ENCODE measurements around the gene ZGPAT. TPM values are rescaled to one million over a fixed set of nuclear protein-coding genes. Genes with fewer than 3 reads are reported as not detected.

Gene ZGPAT
- total and polyA plus RNA-seq, 2 of the 13 experiments (the other 11 are each of a cell fraction or from before 2014, with no cell fraction given) = 23.0 to 41.9 TPM

GRCh38 chr20:63704749-63705117 lies 3.1 kb upstream of the ZGPAT start:
- no peaks in the 10 kb centered on the region for H3K9me3 ChIP-seq (ENCODE audit: low read length)
- H3K9ac ChIP-seq (ENCODE audit: insufficient read depth, low read depth, low read length) = no peak overlapping the region
- peaks cover 22% of the 10 kb centered on the region for H3K4me1 ChIP-seq (ENCODE audit: insufficient read depth, low read length)
- DNase-seq (ENCODE audit: low spot score) = no peak
- ATAC-seq = no peak
- BruUV-seq (replicated peaks) = no TSS peak
- H3K4me3 ChIP-seq (replicated peaks in 1 of 3; ENCODE audit: insufficient read depth in 1 of 3, low read depth in 2 of 3, low read length in 3 of 3) = no peak overlapping the region
- intact Hi-C loops (cut with micrococcal nuclease; ENCODE audit: unreplicated experiment) (no loop called here), in situ Hi-C loops (cut with HindIII; ENCODE audit: extremely low pct_ligation_motif_present, low pct_unique_long_range_greater_than_20kb) (loop anchor here (5.0 to 10.0 kb wide), 3 partner anchors 38 to 153 kb away; no protein-coding TSS in a partner anchor)
- H3K4me2 ChIP-seq (ENCODE audit: low read depth, low read length) = no peak overlapping the region
- ChIA-PET CTCF (ENCODE audit: low intra/inter-chr PET ratio, low total read pairs) (no interaction called here), POLR2A (interaction anchor here (1.5 to 12.4 kb wide), 2 partner anchors 31 to 40 kb away, joined by 5 to 190 read pairs; partner anchors contain the start of genes LIME1 and SLC2A4RG)
- H4K20me1 ChIP-seq (ENCODE audit: insufficient read depth, low read length) = peaks cover 10% of the 10 kb centered on the region; the same call in 1 of the 2 replicates
- H2AFZ ChIP-seq (ENCODE audit: low read length) = no peak overlapping the region
- H3K36me3 ChIP-seq (replicated peaks in 1 of 2; ENCODE audit: control insufficient read depth in 1 of 2, insufficient read depth in 2 of 2, low read length in 2 of 2) = peaks cover 20 to 38% of the 10 kb centered on the region in 2 experiments
- no peaks in the 10 kb centered on the region; a peak in 1 of 5 replicates for H3K27me3 ChIP-seq (ENCODE audit: control insufficient read depth in 1 of 2, insufficient read depth in 2 of 2, low read length in 2 of 2)
- no peak overlapping the region for H3K27ac ChIP-seq (ENCODE audit: extremely low read length, insufficient read depth, low read length)
- WGBS (ENCODE audit: low lambda C conversion rate) = 77% methylated on average over 6 of the region's 6 CpGs
- TF ChIP-seq RBFOX2 (IDR thresholded peaks at IDR 0.05; ENCODE audit: low read depth, low read length) = peak; percentile 65
- no peak for TF ChIP-seq ZNF136 (CRISPR knock-in tag; IDR thresholded peaks at IDR 0.05; ENCODE audit: low read depth)
- TF ChIP-seq ZNF691 (CRISPR knock-in tag; IDR thresholded peaks at IDR 0.05; ENCODE audit: borderline replicate concordance, low read depth) = 0 out of 2 replicates have a peak, but pooled peaks have one; percentile 50
- H3K79me2 ChIP-seq (ENCODE audit: insufficient read depth, low read length) = peaks cover 38% of the 10 kb centered on the region
- no peak for FAIRE-seq

DNA sequence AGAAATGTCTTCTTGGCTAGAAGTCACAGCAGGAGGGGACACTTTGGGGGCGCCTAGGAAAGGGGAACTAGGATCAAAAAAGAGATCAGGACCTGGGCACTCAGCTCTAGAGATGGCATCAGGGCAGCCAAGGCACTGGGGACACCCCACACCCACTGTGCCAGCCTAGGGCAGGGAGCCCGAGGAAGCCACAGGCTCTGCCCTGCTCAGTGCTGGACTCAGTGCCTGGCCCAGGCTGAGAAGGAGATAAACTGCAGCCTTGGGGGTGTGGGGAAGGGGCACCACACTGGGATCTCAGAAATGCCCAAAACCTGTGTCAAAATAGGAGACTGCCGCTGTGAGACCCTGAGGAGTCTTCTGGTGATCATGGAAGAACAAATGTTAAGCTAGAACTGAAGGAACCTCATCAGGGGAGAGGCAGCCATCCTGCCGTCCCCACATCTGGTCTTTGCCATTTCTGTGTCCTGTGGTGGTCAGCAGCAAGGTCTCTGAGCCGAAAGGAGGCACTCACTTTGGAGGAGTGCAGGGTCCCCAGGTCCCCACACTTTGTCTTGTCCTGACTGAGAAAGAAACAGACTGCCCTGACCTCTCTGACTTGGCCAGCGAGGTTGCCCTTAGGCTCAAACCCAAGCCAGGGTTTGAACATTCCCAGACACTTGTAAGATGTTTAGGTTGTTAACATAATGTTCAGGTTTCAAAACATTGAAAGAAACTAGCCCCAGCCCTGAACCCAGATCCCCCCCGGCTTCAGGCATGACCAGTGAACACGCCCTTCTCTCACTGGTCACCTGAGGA lies 2.4 kb upstream of the ZGPAT start:
- peaks cover 10% of the 10 kb centered on the region; the same call in 1 of the 2 replicates for H4K20me1 ChIP-seq (ENCODE audit: insufficient read depth, low read length)
- no peak for DNase-seq (ENCODE audit: low spot score)
- H3K9ac ChIP-seq (ENCODE audit: insufficient read depth, low read depth, low read length) = no peak overlapping the region
- H3K9me3 ChIP-seq (ENCODE audit: low read length) = no peaks in the 10 kb centered on the region
- FAIRE-seq = no peak
- no peak overlapping the region for H3K4me3 ChIP-seq (replicated peaks in 1 of 3; ENCODE audit: insufficient read depth in 1 of 3, low read depth in 2 of 3, low read length in 3 of 3)
- no TSS peak for BruUV-seq (replicated peaks)
- intact Hi-C loops (cut with micrococcal nuclease; ENCODE audit: unreplicated experiment) = loop anchor here (2.0 kb wide), 2 partner anchors 35 to 159 kb away; partner anchors contain the start of gene TPD52L2
- H3K79me2 ChIP-seq (ENCODE audit: insufficient read depth, low read length) = peaks cover 42% of the 10 kb centered on the region
- H3K4me1 ChIP-seq (ENCODE audit: insufficient read depth, low read length) = peaks cover 29% of the 10 kb centered on the region
- ATAC-seq = no peak
- in situ Hi-C loops (cut with HindIII; ENCODE audit: extremely low pct_ligation_motif_present, low pct_unique_long_range_greater_than_20kb) = loop anchor here (5.0 to 10.0 kb wide), 3 partner anchors 37 to 152 kb away; no protein-coding TSS in a partner anchor
- H3K4me2 ChIP-seq (ENCODE audit: low read depth, low read length) = no peak overlapping the region
- no peak overlapping the region for H3K27ac ChIP-seq (ENCODE audit: extremely low read length, insufficient read depth, low read length)
- WGBS (ENCODE audit: low lambda C conversion rate) = 91% methylated on average over 8 of the region's 8 CpGs
- CTCF ChIA-PET (ENCODE audit: low intra/inter-chr PET ratio, low total read pairs) = interaction anchor here (1.7 to 3.2 kb wide), 2 partner anchors 153 to 159 kb away, joined by 5 to 15 read pairs; partner anchors contain the start of gene TPD52L2
- H3K27me3 ChIP-seq (ENCODE audit: control insufficient read depth in 1 of 2, insufficient read depth in 2 of 2, low read length in 2 of 2) = no peaks in the 10 kb centered on the region; a peak in 1 of 5 replicates
- POLR2A ChIA-PET = interaction anchor here (1.2 to 12.4 kb wide), 3 partner anchors 19 to 47 kb away, joined by 3 to 190 read pairs (median 55); partner anchors contain the start of genes LIME1 and SLC2A4RG
- H3K36me3 ChIP-seq (replicated peaks in 1 of 2; ENCODE audit: control insufficient read depth in 1 of 2, insufficient read depth in 2 of 2, low read length in 2 of 2) = peaks cover 20 to 43% of the 10 kb centered on the region in 2 experiments
- H2AFZ ChIP-seq (ENCODE audit: low read length) = no peak overlapping the region
- TF ChIP-seq ZMAT3 (CRISPR knock-in tag; conservative IDR thresholded peaks at IDR 0.05) (0 out of 2 replicates have a peak, but pooled peaks have one; percentile 54), MED8 (CRISPR knock-in tag; IDR thresholded peaks at IDR 0.05; ENCODE audit: insufficient replicate concordance) (peak; percentile 25), FUBP1 (CRISPR knock-in tag; IDR thresholded peaks at IDR 0.05; ENCODE audit: borderline replicate concordance) (no peak), ADNP (CRISPR knock-in tag; IDR thresholded peaks at IDR 0.05) (no peak)
- TF ChIP-seq, protein P1, sequence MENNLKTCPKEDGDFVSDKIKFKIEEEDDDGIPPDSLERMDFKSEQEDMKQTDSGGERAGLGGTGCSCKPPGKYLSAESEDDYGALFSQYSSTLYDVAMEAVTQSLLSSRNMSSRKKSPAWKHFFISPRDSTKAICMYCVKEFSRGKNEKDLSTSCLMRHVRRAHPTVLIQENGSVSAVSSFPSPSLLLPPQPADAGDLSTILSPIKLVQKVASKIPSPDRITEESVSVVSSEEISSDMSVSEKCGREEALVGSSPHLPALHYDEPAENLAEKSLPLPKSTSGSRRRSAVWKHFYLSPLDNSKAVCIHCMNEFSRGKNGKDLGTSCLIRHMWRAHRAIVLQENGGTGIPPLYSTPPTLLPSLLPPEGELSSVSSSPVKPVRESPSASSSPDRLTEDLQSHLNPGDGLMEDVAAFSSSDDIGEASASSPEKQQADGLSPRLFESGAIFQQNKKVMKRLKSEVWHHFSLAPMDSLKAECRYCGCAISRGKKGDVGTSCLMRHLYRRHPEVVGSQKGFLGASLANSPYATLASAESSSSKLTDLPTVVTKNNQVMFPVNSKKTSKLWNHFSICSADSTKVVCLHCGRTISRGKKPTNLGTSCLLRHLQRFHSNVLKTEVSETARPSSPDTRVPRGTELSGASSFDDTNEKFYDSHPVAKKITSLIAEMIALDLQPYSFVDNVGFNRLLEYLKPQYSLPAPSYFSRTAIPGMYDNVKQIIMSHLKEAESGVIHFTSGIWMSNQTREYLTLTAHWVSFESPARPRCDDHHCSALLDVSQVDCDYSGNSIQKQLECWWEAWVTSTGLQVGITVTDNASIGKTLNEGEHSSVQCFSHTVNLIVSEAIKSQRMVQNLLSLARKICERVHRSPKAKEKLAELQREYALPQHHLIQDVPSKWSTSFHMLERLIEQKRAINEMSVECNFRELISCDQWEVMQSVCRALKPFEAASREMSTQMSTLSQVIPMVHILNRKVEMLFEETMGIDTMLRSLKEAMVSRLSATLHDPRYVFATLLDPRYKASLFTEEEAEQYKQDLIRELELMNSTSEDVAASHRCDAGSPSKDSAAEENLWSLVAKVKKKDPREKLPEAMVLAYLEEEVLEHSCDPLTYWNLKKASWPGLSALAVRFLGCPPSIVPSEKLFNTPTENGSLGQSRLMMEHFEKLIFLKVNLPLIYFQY (CRISPR knock-in tag; IDR thresholded peaks at IDR 0.05; ENCODE audit: borderline replicate concordance) = no peak
